HepG2 (cell line): ENCODE measurements around the gene ZKSCAN5. TPM values are rescaled to one million over a fixed set of nuclear protein-coding genes. Genes with fewer than 3 reads are reported as not detected.

Source experiments
- ATF7 ChIP-seq, 2 experiments: fragments of 450-650 bp in 1 of 2; sonication (generic) in 1 of 2; formaldehyde crosslinking in 1 of 2; IDR thresholded peaks; 2 replicates each; pipeline versions ENCODE4 v1.4.0 to v1.6.1; 2016 to 2020; ENCODE audit warnings: antibody characterized with exemption in 1 of 2, mild to moderate bottlenecking in 1 of 2, missing genetic modification reagents in 1 of 2
- CBX2 ChIP-seq, 2 experiments: fragments of 200-600 bp in 1 of 2; sonication (generic); formaldehyde crosslinking in 1 of 2; IDR thresholded peaks; 2 replicates each; pipeline versions ENCODE4 v1.7.0 to v1.8.1; 2018 to 2022; ENCODE audit warnings: low read depth in 2 of 2, low read length in 1 of 2, mild to moderate bottlenecking in 1 of 2, missing genetic modification reagents in 1 of 2
- FOXA1 ChIP-seq, 2 experiments: fragments of 450-650 bp in 1 of 2; sonication (generic) in 1 of 2; formaldehyde crosslinking in 1 of 2; IDR thresholded peaks; 2 replicates each; pipeline versions ENCODE4 v1.4.0 to v1.6.1; 2016 to 2020; ENCODE audit warnings: missing genetic modification reagents in 1 of 2
- HMG20B ChIP-seq: conservative IDR thresholded peaks from 2 replicates; pipeline ENCODE4 v1.6.1; 2016; ENCODE audit warnings: missing genetic modification reagents, missing compliant biosample characterization
- LCORL ChIP-seq, 2 experiments: fragments of 450-650 bp in 1 of 2; sonication (generic) in 1 of 2; formaldehyde crosslinking in 1 of 2; IDR thresholded peaks; 2 replicates each; pipeline versions ENCODE4 v1.5.0 to v1.6.1; 2017 to 2020; ENCODE audit warnings: antibody characterized with exemption in 1 of 2, missing genetic modification reagents in 1 of 2
- NFRKB ChIP-seq: fragments of 450-650 bp; IDR thresholded peaks from 2 replicates; pipeline ENCODE4 v1.6.1; 2017
- NRL ChIP-seq: sonication (generic); formaldehyde crosslinking; IDR thresholded peaks from 2 replicates; pipeline ENCODE4 v1.5.0; 2020; ENCODE audit warnings: missing genetic modification reagents, mild to moderate bottlenecking, moderate library complexity, borderline replicate concordance
- PITX1 ChIP-seq: sonication (generic); formaldehyde crosslinking; IDR thresholded peaks from 2 replicates; pipeline ENCODE4 v1.5.1; 2020; ENCODE audit warnings: mild to moderate bottlenecking, missing genetic modification reagents
- RNF2 ChIP-seq: fragments of 450-650 bp; conservative IDR thresholded peaks from 2 replicates; pipeline ENCODE4 v1.6.1; 2016; ENCODE audit warnings: low read depth
- SP5 ChIP-seq: IDR thresholded peaks from 2 replicates; pipeline ENCODE4 v1.6.1; 2016; ENCODE audit warnings: low read depth, borderline replicate concordance
- TARDBP ChIP-seq: sonication (generic); formaldehyde crosslinking; IDR thresholded peaks from 2 replicates; pipeline ENCODE4 v1.8.0; 2022; ENCODE audit warnings: mild to moderate bottlenecking, missing genetic modification reagents
- TEAD3 ChIP-seq: optimal IDR thresholded peaks from 2 replicates; pipeline ENCODE3; 2016; ENCODE audit warnings: borderline replicate concordance
- TFE3 ChIP-seq: IDR thresholded peaks from 2 replicates; pipeline ENCODE4 v1.6.1; 2016
- ZFP1 ChIP-seq: IDR thresholded peaks from 2 replicates; pipeline ENCODE4 v1.6.1; 2016
- ZFP82 ChIP-seq: sonication (generic); formaldehyde crosslinking; IDR thresholded peaks from 2 replicates; pipeline ENCODE4 v1.5.1; 2020; ENCODE audit warnings: mild to moderate bottlenecking, missing genetic modification reagents, borderline replicate concordance
- ZFP90 ChIP-seq: sonication (generic); formaldehyde crosslinking; IDR thresholded peaks from 2 replicates; pipeline ENCODE4 v1.8.0; 2022; ENCODE audit warnings: missing genetic modification reagents, mild to moderate bottlenecking, inconsistent platforms, borderline replicate concordance
- ZNF18 ChIP-seq: sonication (generic); formaldehyde crosslinking; IDR thresholded peaks from 2 replicates; pipeline ENCODE4 v1.8.0; 2022; ENCODE audit warnings: mild to moderate bottlenecking, missing genetic modification reagents; ENCODE audit not compliant: insufficient replicate concordance
- ZNF446 ChIP-seq: sonication (generic); formaldehyde crosslinking; IDR thresholded peaks from 2 replicates; pipeline ENCODE4 v1.5.0; 2020; ENCODE audit warnings: mild to moderate bottlenecking, missing genetic modification reagents
- ZNF7 ChIP-seq: IDR thresholded peaks from 2 replicates; pipeline ENCODE4 v1.6.1; 2016; ENCODE audit warnings: missing biosample characterization, missing genetic modification reagents
- ZNF710 ChIP-seq: sonication (generic); formaldehyde crosslinking; IDR thresholded peaks from 2 replicates; pipeline ENCODE4 v1.5.0; 2020; ENCODE audit warnings: mild to moderate bottlenecking, missing genetic modification reagents, borderline replicate concordance
- ZNF749 ChIP-seq: sonication (generic); formaldehyde crosslinking; IDR thresholded peaks from 2 replicates; pipeline ENCODE4 v1.8.0; 2022; ENCODE audit warnings: mild to moderate bottlenecking, missing genetic modification reagents, moderate library complexity, borderline replicate concordance
- ZNF891 ChIP-seq: sonication (generic); formaldehyde crosslinking; IDR thresholded peaks from 2 replicates; pipeline ENCODE4 v1.5.0; 2020; ENCODE audit warnings: mild to moderate bottlenecking, missing genetic modification reagents
- polyA plus RNA-seq, 8 experiments: library from polyadenylated mRNA; depleted of rRNA in 3 of 8; stranded (reverse) in 7 of 8; unstranded in 1 of 8; fragments of >200 nt; fragmentation: Illumina TruSeq in 4 of 8; extraction: Trizol in 4 of 8; gene quantifications; 2 replicates each; pipeline versions ENCODE4 v1.2.1 to v1.2.3, GENCODE V29; 2011 to 2016; ENCODE audit warnings: low read depth in 4 of 8, missing spikeins in 1 of 8, mixed read lengths in 1 of 8; ENCODE audit not compliant: insufficient read depth in 1 of 8
- total RNA-seq, 5 experiments: library from RNA; depleted of rRNA; stranded (reverse); fragments of >200 nt; fragmentation: Illumina TruSeq; extraction: Trizol; gene quantifications; 2 replicates each; pipeline ENCODE4 v1.2.3, GENCODE V29; 2016; ENCODE audit warnings: low read depth in 1 of 5
- TF ChIP-seq, protein P1 (sequence below): sonication (generic); formaldehyde crosslinking; IDR thresholded peaks from 2 replicates; pipeline ENCODE4 v1.8.1; 2023; ENCODE audit warnings: missing genetic modification reagents, mild to moderate bottlenecking, borderline replicate concordance

ZKSCAN5 gene
- total and polyA plus RNA-seq, 2 of the 13 experiments (the other 11 are each of a cell fraction or from before 2014, with no cell fraction given) = 5.5 to 11.7 TPM

- TF ChIP-seq ZFP90 (CRISPR knock-in tag) (peak; percentile 68; the same call in 1 of the 2 replicates), ZNF18 (peak; percentile 51), TFE3 (CRISPR knock-in tag) (peak; percentile 65; the same call in 1 of the 2 replicates), ZNF749 (CRISPR knock-in tag) (0 out of 2 replicates have a peak, but pooled peaks have one; percentile 9), NFRKB (no peak), SP5 (CRISPR knock-in tag) (0 out of 2 replicates have a peak, but pooled peaks have one; percentile 9), TARDBP (CRISPR knock-in tag) (peak; percentile 88), ZFP82 (CRISPR knock-in tag) (no peak; the same call in 1 of the 2 replicates), TEAD3 (peak; percentile 75), ZNF7 (CRISPR knock-in tag) (no peak), HMG20B (CRISPR knock-in tag) (0 out of 2 replicates have a peak, but pooled peaks have one; percentile 45), ZFP1 (0 out of 2 replicates have a peak, but pooled peaks have one; percentile 70), RNF2 (0 out of 2 replicates have a peak, but pooled peaks have one; percentile 44), PITX1 (CRISPR knock-in tag) (peak; percentile 36; the same call in 1 of the 2 replicates), CBX2 (IDR thresholded peaks at IDR 0.05; ENCODE audit: low read depth, low read length) (no peak), CBX2 (CRISPR knock-in tag; IDR thresholded peaks at IDR 0.05; ENCODE audit: low read depth) (no peak), ZNF446 (CRISPR knock-in tag) (peak; percentile 70), FOXA1 (IDR thresholded peaks at IDR 0.05) (no peak), FOXA1 (CRISPR knock-in tag; IDR thresholded peaks at IDR 0.05) (no peak), NRL (CRISPR knock-in tag) (peak; percentile 73; the same call in 1 of the 2 replicates), ZNF710 (no peak), ATF7 (IDR thresholded peaks at IDR 0.05) (no peak), ATF7 (CRISPR knock-in tag; IDR thresholded peaks at IDR 0.05) (no peak), ZNF891 (CRISPR knock-in tag) (peak; percentile 76; the same call in 1 of the 2 replicates), LCORL (IDR thresholded peaks at IDR 0.05) (no peak), LCORL (CRISPR knock-in tag; IDR thresholded peaks at IDR 0.05) (peak; percentile 63; the same call in 1 of the 2 replicates)
- TF ChIP-seq, protein P1, sequence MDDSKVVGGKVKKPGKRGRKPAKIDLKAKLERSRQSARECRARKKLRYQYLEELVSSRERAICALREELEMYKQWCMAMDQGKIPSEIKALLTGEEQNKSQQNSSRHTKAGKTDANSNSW = no peak; the same call in 1 of the 2 replicates
These were observed 4.5 kb upstream of the ZKSCAN5 start, which contains the start of gene ZNF394 (continued) for GRCh38 chr7:99499721-99500636.
